HG03442 (cell line): ENCODE measurements around the gene DPYD.

ENCODE experiments used
- ATAC-seq: cut with Tn5 transposase; IDR thresholded peaks from one replicate; pipeline ENCODE4 v1.9.1; 2021; ENCODE audit warnings: mild to moderate bottlenecking, moderate library complexity; ENCODE audit not compliant: unreplicated experiment

The DPYD gene

DNA sequence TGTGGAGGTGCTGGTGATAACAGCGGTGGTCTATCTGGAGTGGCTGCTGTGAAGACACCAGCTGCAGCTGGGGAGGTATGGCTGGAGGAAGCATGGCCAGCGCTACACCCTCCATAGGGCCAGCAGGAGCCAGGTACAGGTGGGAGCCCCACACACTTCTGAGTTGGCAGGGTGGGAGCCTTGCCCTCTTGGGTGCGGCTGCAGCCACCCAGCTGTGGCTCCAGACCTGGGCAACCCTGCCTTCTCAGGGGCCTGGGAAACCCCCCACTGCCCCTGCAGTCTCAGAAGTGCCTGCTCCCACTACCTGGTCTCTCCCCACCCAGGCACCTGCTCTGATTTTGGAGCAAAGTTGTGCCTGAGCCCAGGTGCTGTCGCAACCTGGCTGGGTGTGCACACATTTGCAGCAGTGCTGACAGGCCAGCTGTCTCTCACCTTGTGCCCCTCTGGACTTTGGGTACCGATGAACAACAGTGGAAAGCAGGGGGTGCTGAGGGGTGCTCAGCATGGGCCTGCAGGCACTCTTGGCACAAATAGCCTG lies 76.2 kb downstream of the DPYD start:
- no peak for ATAC-seq

DNA sequence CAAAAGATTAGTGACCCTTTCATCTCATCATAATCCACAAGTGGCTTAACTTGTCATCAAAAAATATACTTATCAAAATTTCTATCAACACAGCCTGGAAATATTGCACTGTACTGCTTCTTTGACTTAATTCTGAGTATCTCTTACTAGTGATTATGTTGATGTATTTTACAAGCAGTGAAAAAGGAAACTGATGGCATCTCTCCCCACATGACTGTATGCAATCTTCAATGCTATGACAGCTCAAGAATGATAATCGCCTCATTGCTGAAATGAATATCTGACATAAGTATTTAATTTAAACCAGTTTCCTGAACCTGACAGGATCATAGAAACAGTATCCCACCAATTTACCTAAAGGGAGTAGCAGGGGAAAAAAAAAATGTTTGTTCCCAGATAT lies 79.5 kb downstream of the DPYD start:
- ATAC-seq = no peak

DNA sequence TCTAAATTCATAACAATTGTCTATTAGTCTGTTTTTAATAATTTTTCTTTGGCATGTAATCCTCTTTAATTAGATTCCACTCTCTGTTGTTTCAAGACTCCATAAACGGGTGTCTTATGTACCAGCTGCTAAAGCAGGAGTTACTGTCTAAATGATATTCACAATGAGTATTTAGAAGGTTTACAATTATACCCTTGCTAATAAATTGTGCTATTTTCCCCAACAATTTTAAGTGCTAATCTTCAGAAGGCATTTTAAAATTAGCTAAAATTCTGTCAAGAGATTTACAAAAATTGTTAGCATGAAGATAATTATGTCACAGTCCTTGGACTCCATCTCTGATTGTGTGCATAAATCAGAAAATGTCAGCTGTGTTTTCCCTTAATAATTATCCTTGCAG lies 83.7 kb downstream of the DPYD start:
- no peak for ATAC-seq

DNA sequence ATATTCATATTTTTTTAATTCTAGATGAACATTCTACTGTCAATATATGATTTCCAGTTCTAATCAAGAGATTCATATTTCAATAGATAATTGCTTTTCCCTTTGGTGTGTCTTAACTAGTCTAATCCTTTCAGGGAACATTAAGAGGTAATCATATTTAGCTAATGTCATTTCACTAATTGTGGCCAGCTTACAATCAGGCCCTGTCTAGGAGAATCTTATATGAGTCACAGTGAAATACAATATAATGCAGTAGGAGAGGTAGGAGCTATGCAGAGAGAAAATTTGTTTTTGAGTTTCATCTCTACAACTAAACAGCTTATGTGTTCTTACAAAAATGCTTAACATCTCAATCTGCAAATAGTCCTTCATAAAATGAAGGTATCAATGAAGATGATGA lies 85.9 kb downstream of the DPYD start:
- ATAC-seq = no peak

DNA sequence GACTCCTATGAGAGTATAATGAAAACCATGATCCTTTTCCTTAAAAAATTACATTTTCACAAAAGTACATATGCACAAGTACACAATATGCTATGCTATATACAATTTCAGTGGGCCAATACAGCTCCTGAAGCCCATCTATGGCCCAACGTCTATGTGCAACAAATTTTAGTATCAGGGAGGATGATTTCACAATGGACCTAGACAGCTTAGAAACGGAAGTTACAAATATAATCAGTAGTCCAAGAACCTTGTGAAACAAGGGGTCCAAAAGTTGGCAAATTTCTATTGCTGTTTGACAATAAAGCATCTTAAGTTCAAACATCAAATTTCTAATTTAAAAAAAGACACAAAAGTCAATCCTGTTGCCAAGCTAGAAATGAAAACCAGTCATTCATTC lies 87.0 kb downstream of the DPYD start:
- ATAC-seq = no peak

DNA sequence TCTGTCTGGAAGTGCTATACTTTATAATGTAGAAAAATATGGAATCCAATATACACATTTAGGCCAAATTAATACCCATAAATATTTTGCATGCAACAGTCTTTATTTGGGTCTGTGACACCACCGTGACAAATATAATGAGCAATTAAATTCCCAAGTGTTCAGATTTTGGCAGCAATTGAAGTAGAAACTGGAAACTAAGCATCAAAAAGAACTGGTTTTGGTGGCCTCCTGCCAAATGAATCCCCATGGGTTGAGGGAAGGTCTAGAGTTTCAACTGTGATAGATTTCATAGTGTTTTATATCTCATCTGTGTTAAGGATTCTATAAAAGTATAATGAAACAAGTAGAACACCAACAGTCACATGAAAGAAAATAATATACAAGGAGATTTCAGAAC lies 88.4 kb downstream of the DPYD start:
- ATAC-seq = no peak

DNA sequence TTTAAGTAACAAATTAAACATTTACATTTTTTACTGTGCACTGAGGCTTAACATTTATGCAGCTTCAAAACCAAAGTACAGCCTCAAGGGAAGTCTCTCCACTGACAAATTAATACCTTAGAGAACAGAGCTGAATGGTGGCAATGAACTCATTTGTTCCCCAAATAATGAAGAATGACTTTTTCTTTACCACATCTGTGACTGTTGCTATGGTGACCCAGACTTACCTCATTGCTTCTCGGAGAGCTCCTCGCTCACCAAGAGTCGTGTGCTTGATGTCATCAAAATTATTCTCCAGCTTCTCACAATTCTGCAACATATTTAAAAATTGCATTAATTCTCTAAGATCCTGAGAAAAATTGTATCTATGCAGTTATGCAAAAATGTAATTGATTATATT lies 92.9 kb downstream of the DPYD start:
- ATAC-seq = peak; percentile 60

DNA sequence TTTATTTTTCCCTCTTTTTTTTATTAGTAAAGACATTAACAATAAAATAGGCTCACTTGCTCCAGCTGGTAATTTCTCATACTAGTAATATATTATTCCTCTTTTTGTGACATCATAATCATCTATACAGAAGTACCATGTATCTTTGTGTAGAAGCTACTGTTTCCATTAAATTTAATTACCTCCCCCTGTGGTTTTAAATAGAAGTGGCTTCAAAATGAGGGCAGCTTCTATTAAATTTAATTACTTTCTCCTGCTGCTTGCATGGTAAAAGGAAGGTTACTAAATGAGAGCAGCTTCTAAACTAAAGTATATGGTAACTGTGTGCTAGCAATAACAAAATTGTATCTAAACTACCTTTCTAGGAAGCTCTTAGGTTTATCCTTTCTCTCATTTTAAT lies 94.0 kb downstream of the DPYD start:
- ATAC-seq = no peak

DNA sequence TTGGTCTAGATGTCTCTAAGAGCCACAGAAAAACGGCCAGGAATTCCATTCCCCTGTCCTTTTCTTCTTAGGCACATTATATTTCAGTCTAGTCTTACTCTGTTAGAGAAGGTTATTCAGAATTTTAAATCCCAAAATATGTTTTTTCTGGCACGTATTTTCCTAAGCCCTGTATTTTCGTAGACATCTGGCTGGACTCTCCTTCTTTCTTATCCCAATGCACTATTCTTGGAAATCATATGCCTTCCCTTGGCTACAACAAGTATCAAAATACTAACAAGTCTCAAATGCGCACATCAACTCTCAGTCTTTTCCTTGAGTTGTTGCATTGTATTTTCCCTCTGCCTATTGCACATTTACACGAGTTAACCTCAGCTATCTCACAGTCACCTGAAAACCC lies 96.2 kb downstream of the DPYD start:
- ATAC-seq = no peak

DNA sequence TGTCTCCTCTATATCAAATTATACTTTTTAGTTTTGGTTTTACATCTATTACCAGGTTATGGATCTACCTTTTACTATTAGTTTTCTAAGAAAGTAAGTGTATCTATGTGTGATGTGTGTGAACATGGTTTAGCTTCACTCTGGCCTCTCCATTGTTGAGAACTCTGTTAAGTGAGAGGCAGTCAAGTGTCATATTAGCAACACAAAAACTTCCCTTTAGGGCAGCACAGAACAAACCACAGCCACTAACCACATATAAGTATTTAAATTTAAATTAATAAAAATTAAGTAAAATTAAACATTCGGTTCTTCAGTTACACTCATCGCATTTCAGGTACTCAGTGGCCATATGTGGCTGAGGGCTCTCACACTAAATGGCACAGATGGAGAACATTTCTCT lies 96.6 kb downstream of the DPYD start:
- ATAC-seq = no peak

DNA sequence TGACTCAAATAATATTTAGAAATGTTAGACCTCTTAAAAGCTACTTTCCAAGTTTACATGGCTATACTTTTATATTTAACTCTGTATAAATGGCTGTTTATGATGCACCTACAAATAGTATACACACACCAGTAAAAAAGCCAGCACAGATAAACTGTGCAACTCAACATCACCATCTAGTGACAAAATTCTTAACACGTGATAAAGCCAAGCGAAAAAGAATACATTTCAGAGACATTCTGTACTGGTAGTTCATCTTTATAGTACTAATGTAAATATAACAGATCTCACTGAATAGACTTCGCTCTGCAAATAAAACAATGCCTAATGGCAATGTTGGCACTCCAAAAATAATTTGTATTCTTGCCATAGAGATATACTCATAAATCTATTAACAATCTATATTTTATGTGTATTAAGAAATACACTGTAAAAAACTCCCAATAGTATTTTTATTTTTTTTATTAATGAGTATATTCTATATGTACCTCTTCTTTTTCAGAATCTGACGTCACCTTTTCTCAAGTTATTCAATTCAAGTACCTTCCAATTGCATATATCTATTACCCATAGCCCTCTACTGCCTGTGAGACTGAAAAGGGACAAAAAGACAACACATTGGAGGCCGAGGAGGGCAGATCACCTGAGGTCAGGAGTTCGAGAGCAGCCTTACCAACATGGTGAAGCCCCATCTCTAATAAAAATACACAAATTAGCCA lies 100.2 kb downstream of the DPYD start:
- ATAC-seq = peak; percentile 75

DNA sequence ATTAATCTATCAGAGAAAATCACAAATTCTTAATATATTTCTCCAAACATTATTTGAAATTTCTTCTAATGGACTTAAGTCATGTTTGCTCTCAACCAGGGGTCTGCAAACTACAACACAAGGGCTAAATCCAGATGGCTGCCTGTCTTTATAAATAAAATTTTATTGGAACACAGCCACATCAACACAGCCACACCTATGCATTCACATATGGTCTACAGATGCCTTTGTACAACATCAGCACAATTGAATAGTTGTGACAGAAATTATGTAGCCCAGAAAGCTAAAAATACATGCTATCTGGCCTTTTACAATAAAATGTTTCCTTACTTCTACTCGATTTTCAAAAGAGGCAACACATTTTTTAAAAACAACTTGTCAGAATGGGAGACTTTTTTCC lies 103.9 kb downstream of the DPYD start:
- no peak for ATAC-seq

DNA sequence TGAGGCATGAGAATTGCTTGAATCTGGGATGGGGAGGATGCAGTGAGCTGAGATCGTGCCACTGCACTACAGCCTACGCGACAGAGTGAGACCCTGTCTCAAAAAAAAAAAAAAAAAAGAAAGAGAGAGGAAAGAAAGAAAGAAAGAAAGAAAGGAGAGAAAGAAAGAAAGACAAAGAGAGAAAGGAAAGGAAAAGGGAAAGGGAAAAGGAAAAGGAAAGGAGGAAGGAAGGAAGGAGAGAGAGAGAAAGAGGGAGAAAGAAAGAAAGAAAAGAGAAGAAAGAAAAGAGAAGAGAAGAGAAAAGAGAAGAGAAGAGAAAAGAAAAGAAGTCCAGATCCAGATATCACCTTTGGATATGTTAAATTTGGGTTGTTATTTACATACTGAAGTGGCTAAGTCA lies 106.0 kb downstream of the DPYD start:
- ATAC-seq = no peak

DNA sequence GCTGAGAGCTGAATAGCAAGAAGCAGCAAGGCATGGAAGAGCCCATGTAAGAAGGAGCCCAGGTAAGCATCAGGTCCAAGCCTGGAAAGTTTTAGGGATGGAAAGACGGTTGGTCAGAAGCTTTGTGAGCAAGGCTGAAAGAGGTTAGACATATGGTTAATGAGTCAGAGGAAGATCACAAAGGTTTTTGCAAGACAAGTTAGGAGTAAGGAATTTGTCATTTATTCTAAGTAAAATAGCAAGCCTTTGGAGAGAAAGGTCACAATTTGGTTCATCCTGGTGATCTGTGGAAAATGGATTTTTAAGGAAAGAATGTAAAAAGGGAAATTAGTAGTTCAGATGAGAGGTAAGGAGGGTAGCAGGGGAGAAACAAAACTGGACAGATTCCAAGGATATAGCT lies 106.7 kb downstream of the DPYD start:
- ATAC-seq = no peak

DNA sequence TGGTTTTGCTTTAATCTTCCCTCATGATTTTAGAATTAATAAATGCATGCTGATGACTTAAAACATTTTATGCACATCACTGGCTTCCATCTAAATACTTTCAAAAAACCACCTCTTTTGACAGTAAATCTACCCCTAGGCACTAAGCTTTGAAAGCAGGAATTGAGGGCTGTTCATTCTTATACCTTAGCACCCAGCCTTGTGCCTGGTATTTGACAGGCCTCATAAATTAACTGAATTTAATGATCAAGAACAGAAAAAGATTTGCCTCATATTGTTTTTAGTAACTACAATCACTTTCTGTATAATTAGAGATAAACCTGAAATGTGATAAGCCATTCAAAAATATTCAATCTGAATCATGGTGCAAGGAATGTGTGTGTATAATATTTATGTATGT lies 108.8 kb downstream of the DPYD start:
- ATAC-seq = no peak

DNA sequence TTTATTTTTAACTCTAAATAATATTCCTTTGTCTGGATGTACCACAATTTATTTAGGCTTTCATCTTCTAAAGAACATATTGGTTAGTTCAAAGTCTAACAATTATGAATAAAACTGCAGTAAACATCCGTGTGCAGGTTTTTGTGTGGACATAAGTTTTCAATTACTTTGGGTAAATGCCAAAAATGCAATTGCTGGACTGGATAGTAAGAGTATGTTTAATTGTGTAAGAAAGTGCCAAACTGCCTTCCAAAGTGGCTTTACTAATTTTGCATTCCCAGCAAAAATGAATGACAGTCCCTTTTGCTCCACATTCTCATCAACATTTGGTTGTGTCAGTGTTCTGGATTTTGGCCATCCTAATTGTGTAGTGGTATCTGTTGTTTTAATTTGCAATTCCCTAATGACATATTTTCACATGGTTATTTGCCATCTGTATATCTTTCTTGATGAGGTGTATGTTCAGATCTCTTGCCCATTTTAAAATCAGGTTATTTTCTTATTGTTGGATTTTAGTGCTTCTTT lies 113.8 kb downstream of the DPYD start:
- ATAC-seq = no peak

DNA sequence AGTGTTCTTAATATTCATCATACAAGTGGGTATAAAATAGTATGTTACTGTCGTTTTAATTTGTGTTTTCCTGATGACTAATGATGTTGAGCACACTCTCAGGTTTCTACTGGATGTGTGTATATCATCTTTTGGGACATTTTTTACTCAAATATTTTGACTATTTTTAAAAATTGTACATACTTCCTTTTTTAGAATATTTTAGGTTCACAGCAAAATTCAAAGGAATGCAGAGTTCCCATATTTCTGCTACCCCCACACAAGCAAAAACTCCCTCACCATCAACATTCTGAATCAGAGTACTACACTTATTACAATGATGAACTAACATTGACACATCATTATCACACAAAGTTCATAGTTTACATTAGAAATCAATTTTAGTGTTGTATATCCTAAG lies 114.5 kb downstream of the DPYD start:
- no peak for ATAC-seq

DNA sequence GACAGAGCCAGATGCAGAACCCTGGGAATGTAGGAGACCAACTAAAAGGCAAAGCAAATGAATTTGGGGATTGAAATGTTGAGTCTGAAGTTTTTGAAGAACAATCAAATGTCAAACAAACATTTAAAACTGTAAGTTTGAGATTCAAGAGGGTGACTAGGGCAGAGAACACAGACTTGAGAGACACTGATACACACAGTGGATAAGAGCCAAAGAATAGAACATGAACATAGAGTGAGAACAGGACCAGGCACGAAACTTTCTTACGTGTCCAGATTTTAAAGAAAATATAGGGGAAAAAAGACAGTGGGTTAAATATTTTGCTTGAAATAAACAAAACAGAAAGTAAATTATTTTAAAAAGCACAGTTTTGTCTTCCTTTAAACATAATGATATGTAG lies 115.7 kb downstream of the DPYD start:
- ATAC-seq = no peak

DNA sequence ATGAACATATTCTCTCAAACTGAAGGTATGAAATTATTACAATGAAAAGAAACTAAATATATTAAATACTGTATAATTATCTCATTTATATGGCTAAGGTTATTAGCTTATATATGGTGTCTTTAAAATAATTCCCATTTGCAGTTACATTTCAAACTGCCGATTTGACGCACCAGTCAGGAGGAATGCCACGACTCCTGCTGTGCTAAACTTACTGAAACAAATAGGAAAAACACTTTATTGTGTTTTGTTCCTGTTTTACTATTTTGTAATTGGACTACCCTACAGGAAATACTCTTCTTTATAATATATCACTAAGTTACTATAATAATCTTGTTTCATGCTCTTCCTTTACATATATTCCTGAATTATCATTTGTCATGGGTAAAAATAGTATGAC lies 117.8 kb downstream of the DPYD start:
- no peak for ATAC-seq

DNA sequence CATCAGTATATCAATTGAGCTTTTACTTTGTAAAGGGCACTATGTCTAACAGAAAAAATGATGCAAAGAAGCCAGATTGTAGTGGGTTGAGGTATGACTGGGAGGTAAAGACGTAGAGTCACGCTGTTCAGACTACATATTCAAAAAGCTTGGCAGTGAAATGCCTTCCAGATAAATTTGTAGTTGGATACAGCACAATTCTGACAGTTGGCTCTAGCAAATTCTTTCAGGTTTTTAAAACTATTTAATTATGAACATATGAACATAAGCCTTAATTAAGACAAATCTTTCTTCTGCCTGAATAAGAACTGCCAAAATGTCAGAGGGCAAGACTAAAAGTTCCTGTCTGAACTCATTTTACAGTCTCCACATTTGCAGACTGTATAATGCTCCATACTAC lies 118.8 kb downstream of the DPYD start:
- no peak for ATAC-seq

DNA sequence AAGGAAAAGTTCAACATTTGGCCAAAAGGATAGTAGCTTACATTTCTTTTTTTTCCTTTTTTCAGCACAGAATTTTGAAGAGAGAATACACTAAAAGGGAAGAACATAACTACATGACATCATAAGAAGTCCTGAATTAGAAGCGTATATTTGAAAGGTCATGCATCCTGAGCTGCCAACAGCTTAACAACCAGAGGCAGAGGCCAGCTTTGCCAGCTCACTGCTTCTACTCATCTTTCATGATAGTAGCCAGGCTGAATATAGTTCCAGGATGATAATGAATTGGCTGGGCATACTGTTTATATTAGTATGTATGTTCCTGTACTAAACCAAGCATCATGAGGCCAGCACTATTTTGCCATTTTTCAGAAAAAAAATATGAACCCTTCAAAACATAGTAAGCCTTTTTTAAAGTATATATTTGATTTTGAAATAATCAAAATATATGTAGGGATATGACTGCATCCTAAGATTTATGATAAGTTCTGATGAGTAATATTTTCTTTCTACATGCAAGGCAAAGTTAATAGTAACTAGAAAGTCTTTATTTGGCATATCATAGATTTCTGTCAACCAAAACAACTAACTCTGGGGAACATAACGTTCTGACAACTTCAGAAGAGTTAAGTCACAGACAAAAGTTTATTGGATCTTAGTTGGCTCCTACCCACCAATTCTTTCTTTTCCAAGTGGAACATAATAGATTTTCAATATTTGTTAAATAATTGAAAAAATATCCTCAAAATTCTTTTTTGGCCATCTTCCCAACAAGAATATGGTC lies 123.2 kb downstream of the DPYD start:
- ATAC-seq = no peak

DNA sequence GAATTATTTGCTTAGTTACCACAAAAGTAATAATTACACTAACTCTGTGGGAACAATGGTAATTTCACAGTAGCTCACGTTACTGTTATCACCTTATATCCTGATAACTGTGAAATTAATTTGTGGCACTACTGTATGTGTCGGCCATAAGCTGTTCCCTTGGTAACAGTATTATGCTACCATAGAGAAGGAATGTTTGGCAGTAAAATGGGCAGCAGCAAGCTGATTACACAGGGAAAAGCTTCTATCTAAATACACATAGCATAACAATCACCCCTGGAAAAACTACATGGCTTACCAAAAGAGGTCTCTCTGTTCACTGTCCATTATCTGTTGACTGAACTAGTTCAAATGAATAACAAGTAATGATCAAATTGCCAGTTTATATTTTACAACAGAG lies 124.1 kb downstream of the DPYD start:
- no peak for ATAC-seq
